Measurements from ENCODE around the gene ATP5PO.

DNA sequence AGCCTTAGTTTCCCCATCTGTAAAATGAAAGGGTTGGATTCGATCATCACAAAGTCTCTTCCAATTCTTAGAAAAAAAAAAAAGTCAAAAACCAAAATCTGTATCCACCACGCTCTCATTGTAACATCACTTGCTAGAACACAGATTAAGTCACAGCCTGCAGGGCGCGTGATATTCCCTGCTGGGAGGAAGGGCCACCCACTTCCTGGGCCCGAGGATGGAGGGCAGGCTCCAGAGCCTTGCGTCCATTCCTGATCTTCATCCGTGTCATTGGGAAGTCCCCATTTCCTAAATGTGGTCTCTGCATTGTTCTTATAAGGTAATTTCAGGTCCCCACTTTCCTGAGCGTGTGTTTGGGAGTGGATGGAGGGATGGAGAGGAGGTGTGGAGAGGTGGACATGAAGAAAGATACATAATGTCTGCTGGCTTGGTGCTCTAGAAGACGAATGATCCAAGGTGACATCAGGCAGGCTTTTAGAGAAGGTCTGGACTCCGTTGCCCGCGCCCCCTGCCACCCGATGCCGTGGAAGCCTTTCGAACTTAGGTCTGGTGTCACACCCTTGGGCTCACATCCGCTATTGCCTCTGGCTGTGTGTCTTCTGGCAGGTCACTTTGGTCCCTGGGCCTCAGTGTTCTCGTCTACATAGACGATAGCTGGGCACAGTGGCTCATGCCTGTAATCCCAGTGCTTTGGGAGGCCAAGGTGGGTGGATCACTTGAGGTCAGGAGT lies 56.1 kb downstream of the ATP5PO start:
- TF ChIP-seq POLR2A (IDR thresholded peaks at IDR 0.05; ENCODE audit: low read length), result no peak
- no peak for TF ChIP-seq GATA1 (IDR thresholded peaks at IDR 0.05; ENCODE audit: low read depth, low read length)
